Cerebellar cortex (tissue), 1 donor: ENCODE data around the gene RABGEF1.
"Not testable (repeated sequence)": the region's sequence is repeated elsewhere in the genome, so short reads cannot be mapped to it uniquely, and the experiment has no call there.

ENCODE experiments used
- DNase-seq: peaks from one replicate; pipeline ENCODE4 v3.0.0-alpha.2; 2015; ENCODE audit warnings: low spot score

RABGEF1 gene

GRCh38 chr7:66765322-66766025 lies 24.9 kb downstream of the RABGEF1 start:
- DNase-seq = not testable (repeated sequence)

DNA sequence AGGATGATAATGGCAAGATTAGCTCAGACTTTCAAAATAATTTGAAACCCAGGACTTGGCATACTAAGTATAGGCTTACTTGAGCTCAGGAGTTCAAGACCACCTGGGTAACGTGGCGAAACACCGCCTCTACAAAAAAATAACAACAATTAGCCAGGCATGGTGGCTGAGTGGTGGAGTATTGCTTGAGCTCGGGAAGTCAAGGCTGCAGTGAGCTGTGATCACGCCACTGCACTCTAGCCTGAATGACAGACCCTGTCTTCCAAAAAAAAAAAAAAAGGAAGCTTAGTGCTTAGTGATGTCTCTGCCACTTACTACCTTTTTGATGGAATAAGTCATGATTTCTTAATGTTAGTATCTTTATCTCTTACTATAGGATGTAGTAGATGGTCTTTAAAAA lies 25.5 kb downstream of the RABGEF1 start:
- DNase-seq = no peak

DNA sequence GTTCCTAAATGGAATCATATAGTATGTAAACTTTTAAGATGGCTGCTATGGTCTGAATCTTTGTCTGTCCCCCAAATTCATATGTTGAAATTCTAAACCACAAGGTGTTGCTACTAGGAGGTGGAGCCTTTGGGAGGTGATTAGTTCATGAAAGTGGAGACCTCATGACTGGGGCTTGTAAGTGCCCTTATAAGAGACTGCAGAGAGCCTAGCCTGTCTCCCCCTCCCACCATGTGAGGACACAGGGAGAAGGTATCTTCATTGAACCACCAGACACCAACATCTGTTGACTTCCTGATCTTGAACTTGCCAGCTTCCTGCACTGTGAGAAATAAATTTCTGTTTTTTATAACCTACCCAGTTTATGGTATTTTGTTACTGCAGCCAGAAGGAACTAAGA lies 27.0 kb downstream of the RABGEF1 start:
- DNase-seq = not testable (repeated sequence)

DNA sequence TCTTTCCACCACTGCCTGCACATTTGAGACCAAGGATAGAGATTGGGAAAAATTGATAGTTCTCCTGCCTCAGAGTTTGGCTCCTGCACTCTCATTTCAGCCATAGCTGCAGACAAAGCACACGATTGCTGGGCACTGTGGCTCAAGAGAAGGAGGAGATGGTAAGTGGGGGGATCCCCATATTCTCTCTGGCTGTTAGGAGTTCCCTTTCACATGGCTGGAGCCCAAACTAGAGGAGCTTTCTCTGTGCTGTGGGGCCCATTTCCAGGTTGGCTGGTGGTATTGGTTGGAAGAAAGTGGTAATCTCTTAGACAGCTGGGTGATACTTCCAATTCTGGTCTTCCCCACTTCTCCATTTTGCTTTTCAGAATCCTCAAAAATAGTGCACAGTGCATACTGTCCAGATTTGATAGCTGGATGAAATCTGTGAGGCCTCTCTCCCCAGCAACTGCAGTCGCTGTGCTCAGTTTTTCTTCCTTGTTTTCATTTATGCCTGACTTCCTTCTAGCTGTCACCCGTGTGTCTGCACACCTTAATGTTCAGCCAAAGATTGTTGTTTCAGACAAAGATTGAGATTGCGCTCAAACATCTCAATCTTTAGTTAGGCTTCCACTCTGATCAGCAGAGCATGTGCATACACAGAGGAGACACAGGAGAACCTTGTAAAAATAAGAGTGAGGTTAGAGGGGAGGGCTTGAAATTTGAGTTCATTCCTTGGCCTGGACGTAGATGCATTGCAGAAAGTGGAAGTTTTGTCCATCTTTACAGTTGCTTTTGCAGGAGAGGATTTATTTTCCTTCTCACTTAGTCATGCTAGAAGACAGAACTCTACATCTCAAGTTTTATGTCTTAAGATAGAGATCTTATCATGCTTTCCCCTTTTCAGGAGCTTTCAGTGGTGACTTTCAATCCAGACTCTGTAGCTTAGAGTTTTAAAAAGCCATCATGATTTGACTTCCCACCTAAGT lies 28.6 kb downstream of the RABGEF1 start:
- no peak for DNase-seq

DNA sequence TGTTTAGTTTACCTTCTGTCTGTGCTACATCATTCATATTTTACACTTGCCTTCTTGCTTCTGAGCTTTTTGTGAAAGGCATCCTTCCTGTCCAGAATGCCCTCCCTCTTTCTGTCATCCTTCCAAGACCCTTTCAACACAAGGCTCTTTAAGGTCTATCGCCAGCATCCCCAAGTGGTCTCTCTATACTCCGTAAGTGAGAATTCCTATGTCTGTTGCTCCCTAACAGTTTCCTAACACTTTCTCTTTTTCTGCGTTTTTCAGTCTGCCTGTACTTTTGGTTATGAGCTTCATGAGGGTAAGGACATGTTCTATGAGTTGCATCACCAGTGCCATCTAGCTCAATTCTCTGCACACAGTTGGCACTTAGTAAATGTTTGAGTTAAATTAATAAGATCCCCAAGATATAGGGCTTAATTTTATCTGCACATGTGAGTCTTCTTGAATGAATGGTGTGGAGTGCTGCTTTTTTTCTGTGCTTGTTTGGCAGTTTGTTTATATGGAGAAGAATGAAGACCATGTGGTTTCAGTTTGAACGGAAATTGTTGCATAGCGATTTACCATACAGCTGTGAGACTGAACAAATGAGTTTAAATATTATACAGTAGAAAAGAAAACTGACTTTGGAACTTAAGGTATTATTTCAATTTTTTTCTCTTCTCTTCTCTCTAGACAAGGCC lies 29.4 kb downstream of the RABGEF1 start:
- DNase-seq = no peak

GRCh38 chr7:66771795-66772194 lies 31.3 kb downstream of the RABGEF1 start:
- DNase-seq = peak; percentile 29

DNA sequence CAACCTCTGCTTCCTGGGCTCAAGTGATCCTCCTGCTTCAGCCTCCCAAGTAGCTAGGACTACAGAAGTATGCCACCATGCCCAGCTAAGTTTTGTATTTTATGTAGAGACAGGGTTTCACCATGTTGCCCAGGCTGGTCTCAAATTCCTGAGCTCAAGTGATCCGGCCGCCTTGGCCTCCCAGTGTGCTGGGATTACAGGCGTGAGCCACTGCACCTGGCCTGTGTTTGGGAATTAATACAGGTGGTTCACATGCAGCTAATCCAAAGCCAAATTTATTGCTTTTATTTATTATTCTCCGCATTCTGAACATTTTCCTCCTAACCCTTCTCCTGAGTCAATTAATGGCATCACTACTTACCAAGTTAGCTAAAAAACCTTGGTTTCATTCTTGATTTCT lies 33.2 kb downstream of the RABGEF1 start:
- DNase-seq = not testable (repeated sequence)

GRCh38 chr7:66776383-66776782 lies 35.9 kb downstream of the RABGEF1 start:
- not testable (repeated sequence) for DNase-seq

DNA sequence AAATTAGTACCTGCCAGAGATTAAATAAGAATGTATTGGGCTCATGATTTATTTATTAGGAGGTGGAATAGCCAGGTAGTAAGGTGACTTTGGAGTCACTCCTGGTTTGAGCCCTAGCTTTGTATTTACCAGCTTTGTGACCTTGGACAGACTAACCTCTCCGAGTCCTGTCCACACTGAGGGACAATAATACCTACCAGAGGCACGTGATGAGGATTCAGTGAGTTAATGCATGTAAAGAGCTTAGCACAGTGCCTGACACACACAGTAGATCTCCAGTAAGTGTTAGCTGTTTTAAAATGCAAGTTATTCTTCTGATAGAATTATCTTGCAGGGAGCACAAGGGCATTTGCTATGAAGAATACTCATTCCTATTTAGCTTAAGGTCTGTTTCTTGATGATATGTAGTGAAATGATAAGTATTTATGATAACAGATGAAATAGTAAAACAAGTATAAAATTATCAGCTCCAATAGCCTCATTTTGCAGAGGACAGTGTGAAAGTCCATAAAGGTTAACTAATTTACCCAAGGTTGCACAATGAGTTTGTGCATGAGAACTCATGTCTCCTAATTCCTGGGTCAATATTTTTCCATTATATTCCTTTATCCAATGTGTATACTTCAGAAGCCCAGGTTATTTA lies 36.4 kb downstream of the RABGEF1 start:
- DNase-seq = no peak

DNA sequence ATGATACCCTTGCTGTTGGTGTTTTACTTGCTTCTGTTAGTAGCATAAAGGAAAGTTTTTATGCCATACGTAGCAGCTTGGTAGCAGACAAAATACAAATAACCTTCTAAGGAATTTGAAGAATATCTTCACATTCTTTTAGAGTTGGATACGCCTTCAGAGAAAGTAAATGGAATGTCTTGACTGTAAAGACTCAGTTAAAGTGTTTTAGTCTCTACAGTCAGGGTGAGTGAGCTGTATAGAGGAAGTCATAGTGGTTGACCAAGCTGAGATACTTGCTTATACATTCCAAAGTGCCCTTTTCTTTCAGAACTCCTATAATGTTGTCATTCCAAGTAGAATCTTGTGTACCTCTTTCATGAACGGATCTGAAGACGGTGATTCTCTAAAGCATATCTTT lies 37.7 kb downstream of the RABGEF1 start:
- DNase-seq = no peak

- DNase-seq = no peak
Observed at GRCh38 chr7:66779669-66780409, 39.3 kb downstream of the RABGEF1 start.

DNA sequence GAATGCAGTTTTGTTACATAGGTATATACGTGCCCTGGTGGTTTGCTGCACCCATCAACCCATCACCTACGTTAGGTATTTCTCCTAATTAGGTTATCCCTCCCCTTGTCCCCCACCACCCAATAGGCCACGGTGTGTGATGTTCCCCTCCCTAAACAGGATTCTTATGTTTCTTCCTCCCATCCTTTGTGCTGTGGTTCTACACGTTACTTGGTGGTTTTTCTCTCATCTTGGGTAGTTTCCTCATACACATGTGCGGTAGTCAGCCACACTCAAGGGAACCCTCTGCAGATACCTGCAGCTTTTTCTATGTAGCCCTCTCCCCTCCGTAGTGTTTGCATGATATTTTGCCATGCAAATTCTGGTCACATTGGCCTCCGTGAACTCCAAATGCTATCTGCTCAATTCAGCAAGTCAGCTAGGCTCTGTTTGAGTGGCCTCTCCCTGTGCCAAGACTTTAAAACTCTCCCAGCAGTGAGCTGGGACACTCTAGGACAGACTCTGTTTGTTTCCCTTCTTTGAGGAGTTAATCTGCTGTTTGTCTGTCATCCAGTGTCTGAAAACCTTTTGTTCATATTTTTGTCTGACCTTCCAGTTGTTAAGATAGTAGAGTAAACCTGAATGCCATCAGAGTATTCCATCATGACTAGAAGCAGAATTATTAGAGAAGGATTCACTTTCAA lies 41.0 kb downstream of the RABGEF1 start:
- no peak for DNase-seq

- not testable (repeated sequence) for DNase-seq
Observed at GRCh38 chr7:66782875-66783274, 42.3 kb downstream of the RABGEF1 start.

GRCh38 chr7:66783887-66784595 lies 43.5 kb downstream of the RABGEF1 start:
- not testable (repeated sequence) for DNase-seq

- no peak for DNase-seq
Observed at GRCh38 chr7:66790196-66790595, 49.7 kb downstream of the RABGEF1 start.

GRCh38 chr7:66790725-66791124 lies 50.2 kb downstream of the RABGEF1 start:
- no peak for DNase-seq

DNA sequence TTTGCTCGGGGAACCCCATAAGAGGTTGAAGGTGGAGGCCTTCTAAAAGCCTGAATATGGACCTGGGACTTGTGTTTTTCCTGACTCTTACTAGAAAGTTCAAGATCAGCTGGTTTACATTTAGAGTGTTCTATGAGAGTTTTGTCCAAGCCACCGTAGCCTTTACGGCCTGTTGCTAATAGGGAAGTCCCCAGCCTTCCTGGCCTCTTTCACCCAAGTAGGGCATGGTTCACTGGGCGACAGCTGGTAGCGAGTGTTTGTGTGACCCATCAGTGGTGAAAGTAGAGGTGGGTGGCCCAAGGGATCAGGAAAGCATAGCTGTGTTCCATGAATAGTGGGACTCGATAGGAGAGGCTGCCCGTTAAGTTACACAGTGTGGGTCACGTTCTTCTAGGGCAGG lies 60.1 kb downstream of the RABGEF1 start:
- DNase-seq = no peak

GRCh38 chr7:66804001-66804400 lies 63.5 kb downstream of the RABGEF1 start:
- DNase-seq = peak; percentile 6

GRCh38 chr7:66807736-66808135 lies 67.2 kb downstream of the RABGEF1 start:
- DNase-seq = no peak

DNA sequence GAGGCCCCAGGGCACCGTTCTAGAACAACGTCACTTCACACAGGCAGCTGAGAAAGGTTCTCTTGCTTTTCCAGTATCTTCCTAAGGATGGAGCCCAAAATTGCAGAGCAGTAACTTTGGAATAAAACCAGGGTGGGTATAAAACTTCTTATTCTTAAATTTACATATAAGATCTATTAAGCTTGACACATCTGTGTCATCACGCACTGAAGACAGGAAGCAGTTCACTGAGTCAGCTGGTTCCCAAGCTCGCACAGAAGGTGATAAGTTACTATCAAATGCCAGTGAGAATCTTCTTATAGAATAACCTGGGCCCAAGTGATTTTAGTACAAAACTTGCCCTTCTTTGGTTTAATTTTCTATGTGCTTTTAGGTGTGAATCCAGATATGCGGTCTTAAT lies 70.2 kb downstream of the RABGEF1 start:
- DNase-seq = no peak
